ENCODE data around the gene SFRP4.

- TF ChIP-seq CTCF (IDR thresholded peaks at IDR 0.05; ENCODE audit: low read depth, low read length) (no peak), EZH2phosphoT487 (IDR thresholded peaks at IDR 0.05; ENCODE audit: low read depth) (no peak)
These were observed 40.8 kb upstream of the SFRP4 start for GRCh38 chr7:37957221-37957970.

Measured in OCI-LY3 (cell line).